OCI-LY7 (cell line): ENCODE measurements around the gene F8A1. TPM values are rescaled to one million over a fixed set of nuclear protein-coding genes. Genes with fewer than 3 reads are reported as not detected.

Experiments used
- microRNA-seq: library from miRNA; unstranded; fragments of <30 nt; microRNA quantifications from one replicate; pipeline ENCODE4 v1.2.0, GENCODE V29; 2022; ENCODE audit warnings: borderline replicate concordance
- small RNA-seq: library from RNA; depleted of rRNA; stranded (forward); fragments of <200 nt; gene quantifications from one replicate; pipeline ENCODE3, GENCODE V24; 2014
- total RNA-seq, 2 experiments: library from RNA; depleted of rRNA in 1 of 2; stranded (reverse); fragments of >200 nt in 1 of 2; shearing (Covaris generic) in 1 of 2; gene quantifications; 2 replicates each; pipeline ENCODE4 v1.2.3, GENCODE V29; 2014 to 2022

The F8A1 gene
- total RNA-seq, 2 experiments from 2014 or later: 14.1 to 42.4 TPM

Small RNAs within 50 kb of the gene (microRNA-seq; reads per million reads assigned to microRNA genes)
- gene MIR1184-1: not detected

Small RNAs within 50 kb of the gene (small RNA-seq; reads per million reads assigned to genes)
- not detected for gene MIR1184-1

Other genes with a start within 250 kb of the F8A1 start
- not detected in 2 replicates for gene CTAG2, start 232.8 kb upstream of the F8A1 start, total RNA-seq (2014; rRNA removed; shearing (Covaris generic))
- not detected in 2 replicates for gene CTAG2, start 232.8 kb upstream of the F8A1 start, total RNA-seq (2022)
- gene GAB3, start 135.3 kb upstream of the F8A1 start, total RNA-seq (2014; rRNA removed; shearing (Covaris generic)): 0.09 TPM in 1 of 2 replicates, not detected in the other
- 0.38 and 0.53 TPM in 2 replicates for gene GAB3, start 135.3 kb upstream of the F8A1 start, total RNA-seq (2022)
- gene DKC1, start 123.5 kb upstream of the F8A1 start, total RNA-seq (2014; rRNA removed; shearing (Covaris generic)): 67.7 and 93.3 TPM in 2 replicates
- gene DKC1, start 123.5 kb upstream of the F8A1 start, total RNA-seq (2022): 134 and 138 TPM in 2 replicates
- 0.75 and 3.5 TPM in 2 replicates for gene MPP1, start 80.9 kb upstream of the F8A1 start, total RNA-seq (2014; rRNA removed; shearing (Covaris generic))
- gene MPP1, start 80.9 kb upstream of the F8A1 start, total RNA-seq (2022): 1.2 and 2.6 TPM in 2 replicates
- not detected in 2 replicates for gene SMIM9, start 51.7 kb upstream of the F8A1 start, total RNA-seq (2014; rRNA removed; shearing (Covaris generic))
- not detected in 2 replicates for gene SMIM9, start 51.7 kb upstream of the F8A1 start, total RNA-seq (2022)
- 0.47 and 0.95 TPM in 2 replicates for gene F8, start 136.4 kb downstream of the F8A1 start, total RNA-seq (2014; rRNA removed; shearing (Covaris generic))
- gene F8, start 136.4 kb downstream of the F8A1 start, total RNA-seq (2022): 1.7 and 2.1 TPM in 2 replicates
- 37.2 and 57.5 TPM in 2 replicates for gene FUNDC2, start 140.5 kb downstream of the F8A1 start, total RNA-seq (2014; rRNA removed; shearing (Covaris generic))
- 45.3 and 50.0 TPM in 2 replicates for gene FUNDC2, start 140.5 kb downstream of the F8A1 start, total RNA-seq (2022)
- 23.9 and 30.6 TPM in 2 replicates for gene CMC4, start 184.8 kb downstream of the F8A1 start, total RNA-seq (2014; rRNA removed; shearing (Covaris generic))
- gene CMC4, start 184.8 kb downstream of the F8A1 start, total RNA-seq (2022): 12.2 and 14.3 TPM in 2 replicates
- gene MTCP1, start 184.8 kb downstream of the F8A1 start, total RNA-seq (2014; rRNA removed; shearing (Covaris generic)): 13.4 and 16.9 TPM in 2 replicates
- 37.3 and 39.6 TPM in 2 replicates for gene MTCP1, start 184.8 kb downstream of the F8A1 start, total RNA-seq (2022)
- gene BRCC3, start 185.2 kb downstream of the F8A1 start, total RNA-seq (2014; rRNA removed; shearing (Covaris generic)): 11.9 and 12.1 TPM in 2 replicates
- gene BRCC3, start 185.2 kb downstream of the F8A1 start, total RNA-seq (2022): 23.5 and 25.8 TPM in 2 replicates